GM18520 (cell line): ENCODE data around the gene HNRNPD.
A peak's percentile ranks its signal among the peaks of the same experiment; 100 is the strongest.
"Not testable (repeated sequence)": the region's sequence is repeated elsewhere in the genome, so short reads cannot be mapped to it uniquely, and the experiment has no call there.

Experiments
- ATAC-seq: cut with Tn5 transposase; IDR thresholded peaks from one replicate; pipeline ENCODE4 v1.9.1; 2021; ENCODE audit not compliant: unreplicated experiment

Gene HNRNPD

DNA sequence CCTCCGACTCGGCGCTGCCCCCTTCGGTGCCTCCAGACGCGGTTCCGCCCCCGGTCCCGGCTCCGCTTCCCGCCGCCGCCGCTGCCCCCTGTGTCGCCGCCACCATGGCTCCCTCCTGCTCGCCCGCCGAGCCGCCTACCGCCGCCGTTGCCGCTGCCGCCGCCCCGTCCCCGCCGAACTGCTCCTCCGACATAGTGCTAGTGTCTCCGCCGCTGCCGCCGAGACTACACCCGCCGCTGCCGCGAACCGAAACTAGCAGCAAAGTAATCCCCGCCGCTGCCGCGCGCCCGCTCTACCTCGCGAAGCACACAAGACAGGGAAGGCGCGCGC is 340 bp downstream of the HNRNPD start:
- ATAC-seq: peak; percentile 12

- ATAC-seq: no peak
These were observed 990 bp downstream of the HNRNPD start for GRCh38 chr4:82372517-82373485.

- no peak for ATAC-seq
These were observed 2.3 kb downstream of the HNRNPD start for GRCh38 chr4:82371497-82371896.

- ATAC-seq: no peak
These were observed 6.2 kb downstream of the HNRNPD start for GRCh38 chr4:82367438-82368097.

DNA sequence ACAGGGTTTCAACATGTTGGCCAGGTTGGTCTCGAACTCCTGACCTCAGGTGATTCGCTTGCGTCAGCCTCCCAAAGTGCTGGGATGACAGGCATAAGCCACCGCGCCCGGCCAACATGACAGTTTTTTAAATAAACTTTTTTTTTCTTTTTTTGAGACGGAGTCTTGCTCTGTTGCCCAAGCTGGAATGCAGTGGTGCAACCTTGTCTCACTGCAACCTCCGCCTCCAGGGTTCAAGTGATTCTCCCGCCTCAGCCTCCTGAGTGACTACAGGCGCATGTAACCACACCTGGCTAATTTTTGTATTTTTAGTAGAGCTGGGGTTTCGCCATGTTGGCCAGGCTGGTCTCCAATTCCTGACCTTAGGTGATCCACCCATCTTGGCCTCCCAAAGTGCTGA is 7.4 kb downstream of the HNRNPD start:
- ATAC-seq: not testable (repeated sequence)

DNA sequence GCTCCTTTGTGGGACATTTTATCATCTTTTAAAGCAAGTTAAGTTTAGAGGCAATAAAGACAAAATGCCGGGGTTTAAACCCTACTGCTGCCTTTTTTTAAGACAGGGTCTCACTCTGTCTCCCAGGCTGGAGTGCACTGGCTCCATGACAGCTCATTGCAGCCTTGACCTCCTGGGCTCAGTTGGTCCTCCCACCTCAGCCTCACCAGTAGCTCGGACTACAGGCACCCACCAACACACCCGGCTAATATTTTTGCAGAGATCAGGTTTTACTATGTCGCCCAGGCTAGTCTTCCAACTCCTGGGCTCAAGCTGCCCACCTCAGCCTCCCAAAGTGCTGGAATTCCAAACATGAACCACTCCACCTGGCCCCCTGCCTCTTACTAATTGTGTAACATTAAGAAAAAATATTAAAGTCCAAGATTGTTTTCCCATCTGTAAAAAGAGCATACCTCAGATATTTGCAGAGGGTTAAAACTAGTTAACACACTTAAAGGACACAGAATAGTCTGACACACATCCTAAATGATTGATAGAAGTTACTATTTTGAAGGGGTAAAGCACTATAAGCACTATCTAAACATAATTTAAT is 9.8 kb downstream of the HNRNPD start:
- ATAC-seq: no peak

- no peak for ATAC-seq
These were observed 11.2 kb downstream of the HNRNPD start for GRCh38 chr4:82362565-82362964.

DNA sequence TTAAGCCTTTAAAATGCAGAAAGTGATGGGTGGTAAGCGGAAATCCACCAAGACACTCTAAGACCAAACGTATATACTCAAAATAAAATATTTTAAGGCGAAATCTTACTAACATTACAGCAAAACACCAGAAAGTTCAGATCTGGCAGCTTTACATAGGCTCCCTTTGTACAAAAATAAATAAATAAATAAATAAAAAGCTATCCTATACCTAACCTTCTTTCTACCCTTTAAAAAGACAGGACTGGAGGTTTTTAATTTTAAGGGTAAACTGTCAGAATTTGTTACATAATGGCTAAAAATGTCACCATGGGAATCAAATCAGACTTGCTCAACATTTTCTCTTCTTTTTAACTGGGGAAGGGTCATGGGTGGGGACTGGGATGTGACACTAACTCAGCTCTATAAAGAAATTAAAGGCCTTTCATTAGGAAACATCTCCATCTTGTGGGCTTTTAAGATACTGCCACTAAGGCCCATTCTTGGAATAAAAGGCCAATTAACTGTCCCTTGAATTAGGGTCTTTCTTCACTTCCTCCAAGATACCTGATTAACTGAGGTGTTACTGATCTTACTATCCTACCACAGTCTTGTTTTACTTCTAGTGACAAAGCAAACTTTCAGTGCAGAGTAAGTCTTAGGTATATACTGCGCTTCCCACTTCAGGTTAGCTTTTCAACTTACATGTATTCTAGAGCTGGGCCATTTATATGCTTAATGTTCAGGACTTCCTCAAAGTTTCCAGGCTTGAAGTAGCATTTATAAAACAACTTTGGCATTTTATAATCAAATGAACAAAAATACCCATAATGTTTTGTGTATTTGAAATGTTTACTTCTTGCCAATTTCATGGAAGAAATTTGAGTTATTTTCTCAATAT is 13.3 kb downstream of the HNRNPD start:
- no peak for ATAC-seq

GRCh38 chr4:82358847-82359246 is 14.9 kb downstream of the HNRNPD start:
- no peak for ATAC-seq

DNA sequence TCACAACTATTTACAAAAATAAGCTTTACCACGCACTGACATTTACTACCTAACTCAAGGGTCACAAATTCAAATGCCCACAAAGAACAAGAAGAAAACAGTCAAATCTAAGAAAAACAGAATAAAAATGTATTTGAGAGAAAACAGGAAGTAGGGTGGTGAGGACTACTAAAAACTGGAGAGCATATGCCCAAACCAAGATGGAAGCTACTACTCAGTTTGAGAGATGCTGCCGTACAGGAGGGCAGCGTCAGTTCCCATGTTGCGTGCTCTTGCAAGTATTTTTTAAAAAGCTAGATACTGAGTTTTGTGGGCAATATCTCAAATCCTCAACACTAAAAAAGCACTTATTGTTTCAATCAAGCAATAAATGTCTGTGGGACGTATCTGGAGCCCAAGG is 16.2 kb downstream of the HNRNPD start:
- no peak for ATAC-seq

GRCh38 chr4:82354788-82355187 is 19.0 kb downstream of the HNRNPD start:
- ATAC-seq: no peak

- ATAC-seq: peak; percentile 74
These were observed 20.9 kb downstream of the HNRNPD start for GRCh38 chr4:82352825-82353366.

- no peak for ATAC-seq
These were observed 21.5 kb downstream of the HNRNPD start for GRCh38 chr4:82352118-82352824.

GRCh38 chr4:82346126-82346525 is 27.7 kb downstream of the HNRNPD start:
- no peak for ATAC-seq

- ATAC-seq: no peak
These were observed 38.7 kb downstream of the HNRNPD start for GRCh38 chr4:82335043-82335442.

DNA sequence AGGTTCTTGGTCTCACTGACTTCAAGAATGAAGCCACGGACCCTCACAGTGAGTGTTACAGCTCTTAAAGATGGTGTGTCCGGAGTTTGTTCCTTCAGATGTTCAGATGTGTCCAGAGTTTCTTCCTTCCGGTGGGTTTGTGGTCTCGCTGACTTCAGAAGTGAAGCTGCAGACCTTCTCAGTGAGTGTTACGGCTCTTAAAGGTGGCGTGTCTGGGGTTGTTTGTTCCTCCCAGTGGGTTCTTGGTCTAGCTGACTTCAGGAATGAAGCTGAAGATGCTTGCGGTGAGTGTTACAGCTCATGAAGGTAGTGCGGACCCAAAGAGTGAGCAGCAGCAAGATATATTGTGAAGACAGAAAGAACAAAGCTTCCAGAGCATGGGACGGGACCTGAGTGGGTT is 40.1 kb downstream of the HNRNPD start:
- not testable (repeated sequence) for ATAC-seq

- ATAC-seq: no peak
These were observed 42.0 kb downstream of the HNRNPD start for GRCh38 chr4:82331814-82332213.

- no peak for ATAC-seq
These were observed 53.4 kb downstream of the HNRNPD start for GRCh38 chr4:82320351-82320750.

- ATAC-seq: not testable (repeated sequence)
These were observed 70.7 kb downstream of the HNRNPD start for GRCh38 chr4:82303063-82303462.
